ENCODE results near the gene SCAMP1.

- TF ChIP-seq, protein P1, sequence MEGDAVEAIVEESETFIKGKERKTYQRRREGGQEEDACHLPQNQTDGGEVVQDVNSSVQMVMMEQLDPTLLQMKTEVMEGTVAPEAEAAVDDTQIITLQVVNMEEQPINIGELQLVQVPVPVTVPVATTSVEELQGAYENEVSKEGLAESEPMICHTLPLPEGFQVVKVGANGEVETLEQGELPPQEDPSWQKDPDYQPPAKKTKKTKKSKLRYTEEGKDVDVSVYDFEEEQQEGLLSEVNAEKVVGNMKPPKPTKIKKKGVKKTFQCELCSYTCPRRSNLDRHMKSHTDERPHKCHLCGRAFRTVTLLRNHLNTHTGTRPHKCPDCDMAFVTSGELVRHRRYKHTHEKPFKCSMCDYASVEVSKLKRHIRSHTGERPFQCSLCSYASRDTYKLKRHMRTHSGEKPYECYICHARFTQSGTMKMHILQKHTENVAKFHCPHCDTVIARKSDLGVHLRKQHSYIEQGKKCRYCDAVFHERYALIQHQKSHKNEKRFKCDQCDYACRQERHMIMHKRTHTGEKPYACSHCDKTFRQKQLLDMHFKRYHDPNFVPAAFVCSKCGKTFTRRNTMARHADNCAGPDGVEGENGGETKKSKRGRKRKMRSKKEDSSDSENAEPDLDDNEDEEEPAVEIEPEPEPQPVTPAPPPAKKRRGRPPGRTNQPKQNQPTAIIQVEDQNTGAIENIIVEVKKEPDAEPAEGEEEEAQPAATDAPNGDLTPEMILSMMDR (conservative IDR thresholded peaks at IDR 0.05 in 1 of 2, IDR thresholded peaks at IDR 0.05 in 1 of 2; ENCODE audit: low read depth in 1 of 2, low read length in 2 of 2) = no peak
- TF ChIP-seq EZH2 (IDR thresholded peaks at IDR 0.05; ENCODE audit: low read length, missing control alignments) = no peak
These were observed 70.4 kb downstream of the SCAMP1 start for GRCh38 chr5:78430866-78431265.
